ENCODE results near the gene FARSB.

DNA sequence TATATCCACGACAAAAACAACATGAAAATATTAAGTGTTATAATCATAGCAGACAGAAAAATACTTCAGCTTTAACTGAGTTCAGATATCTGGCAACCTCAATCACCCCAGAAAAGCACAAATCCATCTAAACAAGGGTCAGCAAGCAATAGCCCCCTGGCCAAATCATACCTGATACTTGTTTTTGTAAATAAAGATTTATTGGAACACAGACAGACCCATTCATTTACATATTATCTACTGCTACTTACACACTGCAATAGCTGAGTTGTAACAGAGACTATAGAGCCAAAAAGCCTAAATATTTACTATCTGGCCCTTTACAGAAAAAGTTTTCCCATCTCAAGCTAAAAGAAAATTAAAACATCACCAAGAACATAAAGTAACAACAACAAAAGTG lies 12.8 kb downstream of the FARSB start:
- TF ChIP-seq EZH2 (IDR thresholded peaks at IDR 0.05) = no peak
- TF ChIP-seq, protein P1, sequence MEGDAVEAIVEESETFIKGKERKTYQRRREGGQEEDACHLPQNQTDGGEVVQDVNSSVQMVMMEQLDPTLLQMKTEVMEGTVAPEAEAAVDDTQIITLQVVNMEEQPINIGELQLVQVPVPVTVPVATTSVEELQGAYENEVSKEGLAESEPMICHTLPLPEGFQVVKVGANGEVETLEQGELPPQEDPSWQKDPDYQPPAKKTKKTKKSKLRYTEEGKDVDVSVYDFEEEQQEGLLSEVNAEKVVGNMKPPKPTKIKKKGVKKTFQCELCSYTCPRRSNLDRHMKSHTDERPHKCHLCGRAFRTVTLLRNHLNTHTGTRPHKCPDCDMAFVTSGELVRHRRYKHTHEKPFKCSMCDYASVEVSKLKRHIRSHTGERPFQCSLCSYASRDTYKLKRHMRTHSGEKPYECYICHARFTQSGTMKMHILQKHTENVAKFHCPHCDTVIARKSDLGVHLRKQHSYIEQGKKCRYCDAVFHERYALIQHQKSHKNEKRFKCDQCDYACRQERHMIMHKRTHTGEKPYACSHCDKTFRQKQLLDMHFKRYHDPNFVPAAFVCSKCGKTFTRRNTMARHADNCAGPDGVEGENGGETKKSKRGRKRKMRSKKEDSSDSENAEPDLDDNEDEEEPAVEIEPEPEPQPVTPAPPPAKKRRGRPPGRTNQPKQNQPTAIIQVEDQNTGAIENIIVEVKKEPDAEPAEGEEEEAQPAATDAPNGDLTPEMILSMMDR (IDR thresholded peaks at IDR 0.05) = no peak

All from neural progenitor cell (in vitro differentiated cells).